GM15510 (cell line): ENCODE results near the gene HDGFL3.

ENCODE experiments used
- POLR2A ChIP-seq: IDR thresholded peaks from 3 replicates; pipeline ENCODE4 v1.6.1; 2011; ENCODE audit warnings: borderline replicate concordance; ENCODE audit not compliant: insufficient read length; ENCODE audit errors: extremely low read depth

Gene HDGFL3

DNA sequence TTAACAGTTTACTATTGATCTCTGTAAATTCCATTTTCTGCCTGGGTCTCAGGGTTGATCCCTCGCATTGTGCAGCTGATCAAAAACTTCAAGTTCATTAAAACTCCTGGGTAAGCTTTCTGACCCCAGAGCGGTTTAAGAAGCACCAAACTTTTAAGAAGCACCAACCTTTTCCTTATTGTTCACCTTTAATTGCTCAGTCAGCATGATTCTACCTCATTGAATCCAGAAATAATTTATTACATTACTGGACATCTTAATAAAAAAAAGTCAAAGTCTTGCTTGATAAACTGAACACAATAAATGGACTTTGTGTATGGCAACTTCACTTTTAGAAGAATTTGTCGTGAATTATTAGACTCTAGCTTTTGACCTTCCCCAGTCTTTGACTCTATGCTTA lies 46.9 kb downstream of the HDGFL3 start:
- no peak for TF ChIP-seq POLR2A

DNA sequence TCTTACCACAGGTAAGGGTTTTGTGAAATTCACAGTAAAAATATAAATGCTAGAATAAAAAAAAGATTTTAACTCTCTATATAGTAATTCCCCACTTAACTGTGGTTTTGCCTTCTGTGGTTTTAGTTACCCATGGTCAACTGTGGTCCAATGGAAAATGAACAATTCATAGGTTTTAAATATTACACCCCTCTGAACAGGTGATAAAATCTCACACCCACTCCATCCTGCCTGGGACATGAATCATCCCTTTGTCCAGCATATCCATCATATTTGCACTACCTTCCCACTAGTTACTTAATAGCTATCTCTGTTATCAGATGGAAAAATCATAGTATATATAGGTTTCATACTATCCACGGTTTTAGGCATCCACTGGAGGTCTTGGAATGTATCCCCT lies 49.2 kb downstream of the HDGFL3 start:
- no peak for TF ChIP-seq POLR2A

DNA sequence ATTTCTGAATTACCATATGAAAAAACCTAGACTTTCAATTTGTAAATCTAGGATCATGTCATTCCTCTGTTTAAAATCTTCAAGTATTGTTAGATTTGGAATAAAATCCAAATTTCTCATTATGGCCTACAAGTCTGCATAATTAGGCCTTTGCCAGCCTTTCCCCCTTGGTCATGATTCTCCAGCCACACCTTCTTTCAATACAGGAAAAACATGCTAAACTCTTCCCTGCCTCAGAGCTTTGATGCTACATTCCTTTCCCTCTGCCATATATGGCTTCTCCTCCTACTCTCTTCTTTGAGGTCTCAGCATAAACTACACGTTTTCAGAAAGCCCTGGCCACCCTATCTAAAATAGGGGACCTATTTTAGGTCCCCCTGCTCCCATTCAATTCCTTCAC lies 51.7 kb downstream of the HDGFL3 start:
- no peak for TF ChIP-seq POLR2A

DNA sequence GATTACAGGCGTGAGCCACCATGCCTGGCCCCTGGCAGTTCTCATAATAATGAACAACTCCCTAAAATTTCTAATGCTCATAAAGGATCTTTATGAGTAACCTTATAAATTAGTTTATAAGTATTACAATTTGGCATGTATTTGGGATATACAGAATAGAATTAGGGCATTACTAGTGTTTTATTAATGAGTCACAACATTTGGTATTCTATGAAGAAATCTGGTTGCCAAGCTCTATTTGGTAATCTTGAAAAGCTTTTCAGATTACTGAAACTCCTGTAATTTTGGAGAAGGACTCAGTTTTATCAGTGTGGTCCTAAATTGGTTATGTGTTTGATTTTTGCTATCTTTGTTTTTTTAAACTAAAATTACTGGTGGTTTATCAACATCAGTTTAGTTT lies 54.3 kb downstream of the HDGFL3 start:
- no peak for TF ChIP-seq POLR2A

DNA sequence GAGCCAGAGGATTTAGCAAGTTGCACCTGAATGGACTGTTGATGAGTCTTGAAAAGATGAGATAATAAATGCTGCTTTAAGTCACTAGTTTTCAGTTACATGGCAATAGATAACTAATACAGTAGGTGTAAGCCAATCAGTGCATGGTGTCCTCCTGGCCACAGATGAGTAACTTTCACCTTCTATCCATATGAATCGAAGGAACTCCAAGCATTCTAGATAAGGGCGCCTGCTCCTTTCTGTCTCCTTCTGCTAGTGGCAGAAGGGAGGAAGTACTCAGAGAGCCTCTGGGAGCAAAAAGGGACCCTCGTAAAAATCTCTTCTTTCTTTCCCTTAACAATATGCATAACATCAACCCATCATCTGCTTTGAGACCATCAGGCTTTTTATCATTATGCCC lies 62.9 kb downstream of the HDGFL3 start:
- TF ChIP-seq POLR2A: no peak

DNA sequence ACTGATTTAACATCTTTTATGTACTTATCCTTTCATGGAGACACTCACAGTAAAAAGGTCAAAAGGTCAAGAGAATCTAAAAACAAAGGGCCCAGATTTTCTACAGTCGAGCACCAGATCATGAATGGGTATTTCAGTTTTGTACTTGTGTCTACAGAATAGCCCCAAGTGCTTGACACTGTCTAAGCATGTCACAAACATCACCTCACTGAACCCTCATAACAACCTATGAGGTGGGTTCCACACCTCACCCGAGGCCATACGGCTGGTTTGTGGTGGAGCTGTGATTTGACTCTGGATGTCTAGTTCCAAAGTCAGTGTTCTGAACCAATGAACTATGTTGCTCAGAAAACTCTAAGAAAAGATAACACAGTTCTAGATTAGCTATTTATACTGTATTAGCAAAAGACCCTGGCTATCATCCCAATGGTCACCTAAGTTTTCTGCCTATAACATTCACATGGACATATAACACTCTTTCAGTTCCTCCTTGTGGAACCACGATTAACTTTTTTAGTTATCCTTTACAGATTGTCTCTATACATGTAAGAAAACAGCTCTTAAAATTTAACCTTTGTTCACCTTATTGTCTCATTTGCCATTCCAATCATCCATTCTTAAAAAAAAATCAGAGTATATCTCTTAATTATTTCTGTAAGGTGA lies 74.6 kb downstream of the HDGFL3 start:
- no peak for TF ChIP-seq POLR2A

DNA sequence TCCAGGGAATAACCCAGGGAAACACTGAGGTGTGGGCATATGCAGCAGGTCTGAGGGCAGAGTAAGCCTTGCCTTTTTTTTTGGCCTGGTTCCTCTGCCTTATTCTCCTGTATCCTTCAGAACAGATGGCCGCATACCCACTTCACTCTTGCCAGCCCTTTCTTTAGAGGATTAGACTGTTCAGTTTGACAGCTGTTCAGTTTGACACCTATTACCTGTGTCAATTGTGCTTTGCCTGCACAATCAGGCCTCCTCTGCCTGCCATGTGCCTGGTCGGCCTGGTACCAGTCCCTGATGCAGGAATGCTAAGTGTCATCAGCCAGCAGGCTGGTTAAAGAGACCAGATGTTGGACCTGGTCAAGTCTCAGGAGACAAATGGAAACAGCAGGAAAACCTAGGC lies 77.8 kb downstream of the HDGFL3 start:
- no peak for TF ChIP-seq POLR2A

DNA sequence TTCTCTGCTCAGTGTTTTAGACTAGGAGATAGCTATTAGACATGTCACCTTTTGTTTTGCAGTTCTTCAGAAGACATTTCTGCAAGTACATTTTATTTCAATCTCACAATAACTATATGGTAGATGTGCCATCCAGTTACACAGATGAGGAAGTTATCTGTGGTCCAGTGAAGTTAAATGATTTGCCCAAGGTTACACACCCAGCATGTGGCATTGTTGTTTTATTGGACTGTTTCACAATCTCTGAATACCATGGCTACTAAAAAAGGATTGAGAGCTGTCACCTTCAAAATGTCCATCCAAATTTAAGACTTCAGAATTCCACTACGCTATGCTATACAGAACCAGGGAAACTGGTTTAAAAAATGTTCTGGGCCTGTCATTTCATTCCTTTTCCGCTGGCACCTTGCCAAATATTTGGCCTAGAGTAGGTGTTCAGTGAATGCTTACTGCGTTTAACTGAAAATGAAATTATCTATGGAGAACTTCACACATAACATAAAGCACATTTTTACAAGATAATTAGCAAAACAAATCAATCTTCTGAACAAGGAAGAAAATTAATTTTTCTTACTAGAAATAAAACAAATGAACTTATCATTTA lies 80.0 kb downstream of the HDGFL3 start:
- no peak for TF ChIP-seq POLR2A

DNA sequence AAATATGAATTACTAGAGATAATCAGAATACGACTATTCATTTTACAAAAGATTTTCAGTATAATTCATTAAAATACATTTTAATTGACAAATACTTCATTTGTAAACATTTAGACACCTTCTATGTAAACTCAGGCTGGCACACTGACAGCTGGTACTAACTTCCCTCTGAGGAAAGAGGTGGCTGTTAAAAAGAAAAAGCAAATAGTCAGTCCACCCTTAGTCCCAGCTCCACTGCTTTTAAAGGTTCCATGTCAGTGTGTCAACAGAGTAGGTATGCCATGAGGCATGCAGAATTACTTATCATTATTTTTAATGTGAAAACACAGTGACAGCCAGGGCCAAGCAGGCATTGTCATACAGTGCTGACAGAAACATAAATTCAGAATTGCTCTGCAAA lies 84.1 kb downstream of the HDGFL3 start:
- TF ChIP-seq POLR2A: no peak

DNA sequence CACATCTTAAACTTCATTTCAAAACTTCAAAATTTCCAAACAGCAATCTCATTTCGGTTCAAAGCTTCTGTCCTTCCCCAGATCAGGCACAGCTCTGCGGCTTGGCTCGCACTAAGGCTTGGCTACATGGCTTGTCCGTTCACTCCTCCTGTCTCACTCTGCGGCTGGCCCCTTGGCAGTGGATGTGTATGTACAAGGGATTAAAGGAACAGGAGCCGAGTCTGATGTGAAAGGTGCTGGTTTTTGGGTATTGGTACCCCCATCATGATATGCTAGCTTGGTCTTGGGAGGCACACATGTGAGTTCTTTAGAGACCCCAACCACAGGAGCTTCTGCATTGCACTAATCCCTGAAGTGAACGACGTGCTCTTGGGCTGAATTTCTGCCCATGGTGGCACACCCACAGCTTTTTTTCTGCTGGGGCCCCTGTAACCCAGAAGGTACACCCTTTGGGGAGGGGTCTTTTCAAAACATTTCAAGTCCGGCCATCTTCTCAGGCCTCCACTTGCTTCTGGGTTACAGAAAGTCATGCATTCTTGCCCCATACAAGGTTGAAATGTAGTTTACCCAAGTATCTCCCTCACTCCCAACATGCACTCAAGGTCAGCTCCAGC lies 87.5 kb downstream of the HDGFL3 start:
- no peak for TF ChIP-seq POLR2A

DNA sequence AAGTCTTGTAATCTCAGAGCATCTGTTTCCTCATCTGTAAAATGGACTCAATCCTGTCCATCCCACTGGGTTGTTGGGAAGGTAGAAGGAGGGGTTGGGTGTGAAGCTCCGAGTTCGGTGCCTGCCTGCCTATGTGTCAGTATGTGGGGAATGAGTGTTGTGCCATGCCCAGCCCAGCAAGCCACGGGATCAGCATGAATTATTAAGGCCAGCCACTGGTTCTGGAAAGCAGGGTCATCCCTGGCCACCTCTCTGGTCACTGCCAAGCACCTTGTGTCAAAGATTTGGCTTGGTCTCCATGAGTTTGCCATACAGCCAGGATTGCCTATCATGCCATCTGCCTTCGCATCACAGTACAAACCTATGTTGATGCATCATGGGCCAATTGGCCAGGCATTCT lies 88.7 kb downstream of the HDGFL3 start:
- no peak for TF ChIP-seq POLR2A

DNA sequence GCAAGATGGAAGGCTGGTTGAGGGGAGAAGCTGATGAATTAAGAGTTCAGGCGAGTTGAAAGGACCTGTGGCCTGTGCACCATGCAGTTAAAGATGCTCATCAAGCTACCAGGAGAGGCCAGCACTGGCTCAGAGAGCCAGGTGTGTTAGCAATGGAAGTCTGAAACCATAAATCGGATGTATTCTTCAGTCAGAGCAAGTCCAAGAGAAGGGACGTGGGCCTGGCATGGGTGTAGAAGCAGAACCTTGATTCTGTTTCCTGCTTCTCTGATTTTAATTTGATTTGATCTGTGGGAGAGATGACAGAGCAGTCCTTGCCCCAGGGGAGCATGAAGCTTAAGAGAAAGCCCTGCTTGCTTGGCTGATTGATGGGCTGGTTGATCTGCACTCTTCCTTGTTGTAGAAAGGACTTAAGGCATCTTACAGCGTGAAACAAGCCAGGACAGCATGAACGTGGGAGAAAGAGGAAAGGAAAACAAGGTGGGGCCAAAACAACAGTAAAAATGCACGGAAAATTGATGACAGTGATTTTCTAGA lies 89.3 kb downstream of the HDGFL3 start:
- no peak for TF ChIP-seq POLR2A

DNA sequence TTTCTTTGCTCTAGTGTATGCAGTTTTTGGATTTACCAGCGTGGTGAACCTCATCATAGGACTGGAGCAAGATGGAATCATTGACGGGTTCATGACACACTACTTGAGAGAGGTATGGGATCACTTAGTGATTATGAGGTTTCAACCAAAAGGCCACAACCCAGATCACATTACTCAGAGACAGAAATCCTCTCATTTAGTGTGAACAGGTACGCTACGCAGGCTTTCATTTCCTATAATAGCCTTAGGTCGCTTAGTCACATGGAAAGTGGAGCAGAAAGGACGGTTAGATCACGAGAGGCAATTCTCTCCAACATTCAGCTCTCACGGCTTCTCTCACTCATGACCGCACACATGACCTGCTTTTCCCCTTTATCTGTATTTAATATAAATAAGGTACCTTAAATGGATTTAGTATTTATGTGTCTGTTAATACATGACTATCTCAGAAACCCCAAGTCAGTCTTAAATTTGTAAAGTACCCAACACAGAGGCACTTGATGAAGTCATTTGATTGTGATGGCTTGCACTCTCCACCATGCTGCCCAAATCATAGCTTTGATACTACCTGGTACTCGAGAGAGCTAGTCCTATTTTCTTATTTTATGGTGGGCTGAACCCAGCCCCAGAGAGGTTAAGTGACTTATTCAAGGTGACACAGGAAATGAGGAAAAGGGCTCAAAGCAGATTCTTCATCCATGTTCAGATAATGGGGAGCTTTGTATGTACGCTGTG lies 91.6 kb downstream of the HDGFL3 start:
- TF ChIP-seq POLR2A: no peak

DNA sequence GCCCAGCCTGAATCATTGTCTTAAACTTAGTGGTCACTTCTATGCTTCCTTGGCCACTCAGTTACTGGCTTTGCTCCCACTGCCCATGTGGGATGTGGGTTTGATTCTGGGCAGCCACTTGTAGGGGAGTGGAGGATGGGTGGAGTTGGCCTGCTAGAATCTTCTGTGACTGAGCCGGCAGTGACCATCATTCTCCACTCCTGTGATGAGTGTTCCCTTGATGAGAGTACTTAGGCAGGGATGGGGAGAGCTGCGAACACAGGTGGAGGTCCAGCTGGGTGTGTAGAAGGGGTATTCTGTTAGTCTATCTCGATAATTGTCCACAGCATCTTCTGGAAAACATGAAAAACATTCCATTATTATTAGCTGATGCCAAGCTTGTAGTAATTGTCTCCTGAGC lies 92.2 kb downstream of the HDGFL3 start:
- TF ChIP-seq POLR2A: no peak

DNA sequence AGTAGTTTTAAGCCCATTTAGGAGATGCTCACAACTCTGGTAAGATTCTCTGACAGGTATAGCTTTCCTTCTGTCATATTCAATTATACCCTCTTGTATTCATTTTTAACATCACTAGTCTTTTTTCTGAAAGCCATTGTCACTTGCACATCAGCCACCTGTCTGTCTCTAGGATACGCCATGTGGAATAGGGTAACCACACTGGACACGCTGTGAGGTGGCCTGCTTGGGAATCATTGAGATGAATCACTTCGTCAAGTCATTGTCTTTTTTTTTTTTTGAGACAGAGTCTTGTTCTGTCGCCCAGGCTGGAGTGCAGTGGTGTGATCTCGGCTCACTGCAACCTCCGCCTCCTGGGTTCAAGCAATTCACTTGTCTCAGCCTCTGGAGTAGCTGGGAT lies 92.8 kb downstream of the HDGFL3 start:
- no peak for TF ChIP-seq POLR2A
